Stimulated activated naive CD8-positive, alpha-beta T cell treated with anti-CD3 and anti-CD28 coated beads, Interleukin-15, Interleukin-2, amounts not matched to agents 100 U/mL and 50 U/mL, for 24 hours (primary cell): ENCODE results near the gene ZNF235.
"Not testable (repeated sequence)": the region's sequence is repeated elsewhere in the genome, so short reads cannot be mapped to it uniquely, and the experiment has no call there.

ENCODE experiments used
- ATAC-seq: fragments of 150-1000 bp; cut with Tn5 transposase; one replicate; pipeline ENCODE4 v1.10.0; 2021
- DNase-seq: peaks from one replicate; pipeline ENCODE4 v3.0.0; 2021

The ZNF235 gene

DNA sequence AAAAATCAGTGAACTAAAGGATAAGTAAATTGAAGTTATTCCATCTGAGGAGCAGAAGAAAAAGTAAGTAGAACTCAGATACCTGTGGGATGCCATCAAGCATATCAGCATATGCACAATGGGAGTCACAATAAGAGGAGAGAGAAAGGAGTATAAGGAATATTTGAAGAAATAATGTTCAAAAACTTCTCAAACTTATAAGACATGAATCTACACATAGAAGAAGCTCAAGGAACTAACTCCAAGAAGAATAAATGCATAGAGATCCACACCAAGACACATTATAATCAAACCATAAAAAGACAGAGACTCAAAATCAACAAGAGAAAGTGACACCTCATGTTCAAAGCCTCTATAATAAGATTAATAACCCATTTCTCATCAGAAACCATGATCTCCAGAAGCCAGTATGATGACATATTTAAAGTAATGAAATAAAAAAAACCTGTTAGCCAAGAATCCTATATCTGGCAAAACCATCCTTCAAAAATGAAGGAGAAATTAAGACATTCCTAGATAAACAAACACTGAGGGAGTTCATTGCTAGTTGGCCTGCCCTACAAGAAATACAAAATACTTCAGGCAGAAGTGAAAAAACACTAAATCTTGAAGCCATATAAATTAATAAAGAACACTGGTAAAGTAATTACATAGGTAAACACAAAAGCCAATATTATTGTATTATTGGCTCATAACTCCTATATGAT lies 49.0 kb downstream of the ZNF235 start:
- no peak for DNase-seq
- no peak for ATAC-seq

DNA sequence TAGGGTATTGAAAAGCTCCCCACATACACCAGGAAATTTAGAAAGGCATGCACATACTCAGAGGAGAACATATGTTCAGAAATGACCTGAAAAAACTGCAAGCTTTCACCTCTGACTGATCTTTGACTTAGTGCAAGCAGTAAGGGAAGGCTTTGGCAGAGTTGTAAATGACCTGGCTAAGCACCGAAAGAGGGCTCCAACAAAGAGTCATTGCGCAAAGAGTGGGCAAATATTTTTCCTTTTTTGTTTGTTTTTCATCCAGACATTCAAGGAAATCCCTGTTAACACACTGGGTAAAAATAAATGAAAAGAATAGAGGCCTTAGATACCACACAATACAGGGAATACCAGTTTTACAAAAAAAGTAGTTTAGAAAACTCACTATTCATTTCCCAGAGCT lies 50.3 kb downstream of the ZNF235 start:
- ATAC-seq = no peak
- no peak for DNase-seq

DNA sequence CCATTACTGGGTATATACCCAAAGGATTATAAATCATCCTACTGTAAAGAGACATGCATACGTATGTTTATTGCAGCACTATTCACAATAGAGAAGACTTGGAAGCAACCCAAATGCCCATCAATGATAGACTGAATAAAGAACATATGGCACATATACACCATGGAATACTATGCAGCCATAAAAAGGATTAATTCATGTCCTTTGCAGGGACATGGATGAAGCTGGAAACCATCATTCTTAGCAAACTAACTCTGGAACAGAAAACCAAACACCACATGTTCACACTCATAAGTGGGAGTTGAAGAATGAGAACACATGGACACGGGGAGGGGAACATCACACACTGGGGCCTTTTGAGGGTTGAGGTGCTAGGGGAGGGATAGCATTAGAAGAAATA lies 51.4 kb downstream of the ZNF235 start:
- DNase-seq, ATAC-seq: not testable (repeated sequence)

DNA sequence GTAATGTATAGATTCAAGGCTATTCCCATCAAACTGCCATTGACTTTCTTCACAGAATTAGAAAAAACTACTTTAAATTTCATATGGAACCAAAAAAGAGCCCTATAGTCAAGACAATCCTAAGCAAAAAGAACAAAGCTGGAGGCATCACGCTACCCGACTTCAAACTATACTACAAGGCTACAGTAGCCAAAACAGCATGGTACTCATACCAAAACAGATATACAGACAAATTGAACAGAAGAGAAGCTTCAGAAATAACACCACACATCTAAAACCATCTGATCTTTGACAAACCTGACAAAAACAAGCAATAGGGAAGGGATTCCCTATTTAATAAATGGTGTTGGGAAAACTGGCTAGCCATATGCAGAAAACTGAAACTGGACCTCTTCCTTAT lies 52.5 kb downstream of the ZNF235 start:
- DNase-seq, ATAC-seq: not testable (repeated sequence)

DNA sequence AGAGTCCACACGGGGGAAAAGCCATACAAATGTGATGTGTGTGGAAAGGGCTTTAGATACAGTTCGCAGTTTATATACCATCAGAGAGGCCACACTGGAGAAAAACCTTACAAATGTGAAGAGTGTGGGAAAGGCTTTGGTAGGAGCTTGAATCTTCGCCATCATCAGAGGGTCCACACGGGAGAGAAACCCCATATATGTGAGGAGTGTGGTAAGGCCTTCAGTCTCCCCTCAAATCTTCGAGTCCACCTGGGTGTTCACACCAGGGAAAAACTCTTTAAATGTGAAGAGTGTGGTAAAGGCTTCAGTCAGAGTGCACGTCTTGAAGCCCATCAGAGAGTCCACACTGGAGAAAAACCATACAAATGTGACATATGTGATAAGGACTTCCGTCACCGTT lies 68.4 kb downstream of the ZNF235 start:
- ATAC-seq (no peak), DNase-seq (no peak)
